ENCODE data around the gene GALNT18.

GRCh38 chr11:11628651-11629050 is 6.8 kb upstream of the GALNT18 start:
- TF ChIP-seq EZH2 (IDR thresholded peaks at IDR 0.05; ENCODE audit: low read depth, unreplicated experiment) (no peak), CTCF (conservative IDR thresholded peaks at IDR 0.05; ENCODE audit: low read depth in 2 of 2) (no peak), ZNF114 (CRISPR knock-in tag; IDR thresholded peaks at IDR 0.05) (no peak), ETS1 (IDR thresholded peaks at IDR 0.05) (no peak), STAT1 (IDR thresholded peaks at IDR 0.05; ENCODE audit: unreplicated experiment) (no peak)
